Kidney epithelial cell (primary cell): ENCODE results near the gene CNOT10. TPM values are rescaled to one million over a fixed set of nuclear protein-coding genes. Genes with fewer than 3 reads are reported as not detected.

Experiments used
- DNase-seq: peaks from one replicate; pipeline ENCODE4 v3.0.0-alpha.2; 2010; ENCODE audit warnings: low read depth
- H3K27me3 ChIP-seq: 2 replicates; pipeline ENCODE4 v1.6.0; 2011; ENCODE audit warnings: low read length; ENCODE audit not compliant: control insufficient read depth, insufficient read depth
- H3K36me3 ChIP-seq: 2 replicates; pipeline ENCODE4 v1.5.1; 2011; ENCODE audit warnings: low read length; ENCODE audit not compliant: control insufficient read depth, insufficient read depth
- H3K4me3 ChIP-seq: 2 replicates; pipeline ENCODE4 v1.5.1; 2011; ENCODE audit warnings: low read depth, mild to moderate bottlenecking, control low read depth, low read length
- CTCF ChIP-seq: IDR thresholded peaks from 2 replicates; pipeline ENCODE4 v1.5.1; 2011; ENCODE audit warnings: mild to moderate bottlenecking, moderate library complexity, low read length, control low read depth, inconsistent platforms; ENCODE audit not compliant: insufficient read depth, poor library complexity, severe bottlenecking
- total RNA-seq: library from RNA; depleted of rRNA; stranded (reverse); fragments of >200 nt; gene quantifications from 2 replicates; pipeline ENCODE4 v1.2.3, GENCODE V29; 2015

The CNOT10 gene
- total RNA-seq, 1 donor from 2014 or later = 24.6 TPM

DNA sequence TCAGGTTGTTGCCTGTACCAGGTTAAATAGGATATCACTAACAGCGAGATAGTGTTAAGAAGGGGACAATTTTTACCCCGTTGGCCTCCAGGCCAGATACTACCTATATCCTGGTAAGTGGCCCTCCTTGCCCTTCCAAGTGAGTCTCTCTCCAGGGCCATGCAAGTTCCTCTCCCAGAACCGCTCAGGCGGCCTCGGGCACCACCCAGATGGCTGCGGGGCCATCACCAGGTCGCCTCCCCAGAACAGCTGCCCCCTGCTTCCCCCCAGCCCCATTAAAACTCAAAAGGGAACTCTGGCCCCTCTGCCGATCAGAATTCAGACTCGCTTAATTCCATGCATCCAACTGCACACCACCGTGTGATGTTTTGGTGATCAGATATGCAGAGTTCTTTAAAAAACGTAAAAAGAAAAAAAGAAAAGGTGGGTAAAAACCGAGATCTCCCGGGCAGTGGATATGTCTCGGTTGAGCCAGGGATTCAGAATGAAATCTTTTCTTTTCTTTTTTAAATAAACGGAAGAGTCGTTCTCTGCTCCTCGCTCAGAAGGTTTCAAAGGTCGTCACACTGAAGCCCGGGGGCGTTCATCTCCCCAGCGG, 131.0 kb downstream of the CNOT10 start:
- Histone ChIP-seq H3K27me3 (peaks cover 30% of the 10 kb centered on the region), H3K4me3 (peak overlapping the region; percentile 58), H3K36me3 (no peaks in the 10 kb centered on the region)
- no peak for TF ChIP-seq CTCF
- no peak for DNase-seq

DNA sequence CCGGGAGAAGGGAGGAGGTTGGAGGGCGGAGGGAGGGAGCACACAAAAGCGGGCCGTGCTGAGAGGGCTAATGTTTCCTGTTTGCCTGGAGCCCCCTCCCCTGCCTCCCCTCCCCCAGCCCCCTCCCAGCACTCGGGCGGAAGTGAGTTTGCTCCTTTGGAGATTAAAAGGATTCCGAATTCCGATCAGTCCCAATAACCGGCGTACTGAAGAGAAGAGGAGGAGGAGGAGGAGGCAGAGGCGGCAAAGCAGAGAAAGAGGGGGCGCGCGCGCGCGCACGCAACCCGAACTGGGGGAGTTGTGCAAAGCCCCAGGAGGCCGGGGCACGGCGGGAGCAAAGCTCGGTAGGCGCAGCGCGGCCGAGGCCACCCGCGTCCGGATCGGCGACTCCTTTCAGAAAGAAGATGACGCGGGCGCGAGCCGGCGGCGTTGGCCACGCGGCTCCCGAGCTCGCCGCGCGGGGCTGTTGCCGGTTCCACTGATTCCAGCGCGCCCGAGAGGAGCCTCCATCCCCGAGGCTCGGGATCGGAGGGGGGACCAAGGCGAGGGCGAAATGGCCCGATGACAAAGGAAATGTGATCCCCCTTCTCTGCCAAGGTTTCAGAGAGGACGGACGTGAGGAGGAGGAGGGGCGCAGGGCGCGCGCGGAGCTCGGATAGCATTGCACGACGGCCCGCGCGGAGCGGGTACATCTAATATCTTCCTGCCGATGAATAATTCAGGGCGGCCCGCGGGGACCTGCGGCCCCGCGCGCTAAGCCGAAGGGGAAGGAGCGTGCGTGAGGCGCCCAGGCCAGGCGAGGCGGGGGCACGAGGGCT, 131.7 kb downstream of the CNOT10 start:
- Histone ChIP-seq H3K36me3 (no peaks in the 10 kb centered on the region), H3K4me3 (peak overlapping the region; percentile 58), H3K27me3 (peaks cover 30% of the 10 kb centered on the region)
- DNase-seq = no peak
- no peak for TF ChIP-seq CTCF

DNA sequence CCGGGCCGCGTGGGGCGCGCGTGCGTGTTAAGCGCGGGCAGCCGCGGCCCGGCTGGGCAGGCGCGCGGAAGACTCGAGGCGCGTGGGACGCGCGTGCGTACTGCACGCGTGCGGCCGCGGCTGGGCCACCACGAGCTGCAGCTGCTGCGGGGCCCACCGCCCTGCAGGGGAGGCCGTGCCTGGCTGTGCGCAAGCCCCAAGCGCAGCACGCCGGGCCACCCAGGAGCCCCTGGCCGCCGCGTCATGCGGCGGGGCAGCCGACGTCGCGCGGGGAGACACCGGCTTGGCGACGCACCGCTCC, 132.2 kb downstream of the CNOT10 start:
- Histone ChIP-seq H3K27me3 (peaks cover 35% of the 10 kb centered on the region), H3K4me3 (peak overlapping the region; percentile 58), H3K36me3 (no peaks in the 10 kb centered on the region)
- DNase-seq = no peak
- TF ChIP-seq CTCF = no peak

- TF ChIP-seq CTCF = no peak
- DNase-seq = no peak
- H3K36me3 ChIP-seq = no peaks in the 10 kb centered on the region
- peaks cover 36% of the 10 kb centered on the region for H3K27me3 ChIP-seq
- H3K4me3 ChIP-seq = peak within 1 kb of the TSS; percentile 58
Observed at GRCh38 chr3:32817558-32818228, 132.7 kb downstream of the CNOT10 start, which contains the start of gene TRIM71. Gene TRIM71, plus strand, starts transcription at chr3:32817997. Its CDS starts 84 bp downstream, at chr3:32818081.

DNA sequence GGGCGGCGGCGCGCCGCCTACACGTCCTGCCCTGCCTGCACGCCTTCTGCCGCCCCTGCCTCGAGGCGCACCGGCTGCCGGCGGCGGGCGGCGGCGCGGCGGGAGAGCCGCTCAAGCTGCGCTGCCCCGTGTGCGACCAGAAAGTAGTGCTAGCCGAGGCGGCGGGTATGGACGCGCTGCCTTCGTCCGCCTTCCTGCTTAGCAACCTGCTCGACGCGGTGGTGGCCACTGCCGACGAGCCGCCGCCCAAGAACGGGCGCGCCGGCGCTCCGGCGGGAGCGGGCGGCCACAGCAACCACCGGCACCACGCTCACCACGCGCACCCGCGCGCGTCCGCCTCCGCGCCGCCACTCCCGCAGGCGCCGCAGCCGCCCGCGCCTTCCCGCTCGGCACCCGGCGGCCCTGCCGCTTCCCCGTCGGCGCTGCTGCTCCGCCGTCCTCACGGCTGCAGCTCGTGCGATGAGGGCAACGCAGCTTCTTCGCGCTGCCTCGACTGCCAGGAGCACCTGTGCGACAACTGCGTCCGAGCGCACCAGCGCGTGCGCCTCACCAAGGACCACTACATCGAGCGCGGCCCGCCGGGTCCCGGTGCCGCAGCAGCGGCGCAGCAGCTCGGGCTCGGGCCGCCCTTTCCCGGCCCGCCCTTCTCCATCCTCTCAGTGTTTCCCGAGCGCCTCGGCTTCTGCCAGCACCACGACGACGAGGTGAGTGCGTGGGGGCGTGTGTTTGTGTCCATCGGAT, 133.4 kb downstream of the CNOT10 start:
- Histone ChIP-seq H3K27me3 (peaks cover 36% of the 10 kb centered on the region), H3K36me3 (no peaks in the 10 kb centered on the region), H3K4me3 (peak overlapping the region; percentile 58)
- DNase-seq = no peak
- no peak for TF ChIP-seq CTCF
